IPS-18a (cell line): ENCODE measurements around the gene SPATC1L.
"Not testable (repeated sequence)": the region's sequence is repeated elsewhere in the genome, so short reads cannot be mapped to it uniquely, and the experiment has no call there.

Experiments used
- H3K27ac ChIP-seq: one replicate; pipeline ENCODE4 v1.5.1; 2013; ENCODE audit warnings: low read length
- H3K27me3 ChIP-seq: one replicate; pipeline ENCODE4 v1.6.1; 2013; ENCODE audit warnings: mild to moderate bottlenecking, low read length; ENCODE audit not compliant: control insufficient read depth, insufficient read depth
- H3K36me3 ChIP-seq: one replicate; pipeline ENCODE4 v1.6.1; 2013; ENCODE audit warnings: low read depth, low read length; ENCODE audit not compliant: control insufficient read depth
- H3K4me1 ChIP-seq: one replicate; pipeline ENCODE4 v1.6.1; 2013; ENCODE audit warnings: low read depth, low read length; ENCODE audit not compliant: control insufficient read depth
- H3K4me3 ChIP-seq: one replicate; pipeline ENCODE4 v1.5.1; 2013; ENCODE audit warnings: low read length
- H3K9ac ChIP-seq: one replicate; pipeline ENCODE4 v1.6.1; 2013; ENCODE audit warnings: mild to moderate bottlenecking, low read length, moderate library complexity
- H3K9me3 ChIP-seq: one replicate; pipeline ENCODE4 v1.6.1; 2013; ENCODE audit warnings: low read depth, low read length; ENCODE audit not compliant: control insufficient read depth

The SPATC1L gene

GRCh38 chr21:46183910-46184624 is at the start of gene SPATC1L:
Gene SPATC1L (minus strand): TSS chr21:46184459. CDS start chr21:46182816, 1,643 bp downstream.
- Histone ChIP-seq H3K36me3 (no peaks in the 10 kb centered on the region), H3K27ac (peak within 1 kb of the TSS; percentile 65), H3K4me3 (peak within 1 kb of the TSS; percentile 87), H3K9me3 (no peaks in the 10 kb centered on the region), H3K27me3 (no peaks in the 10 kb centered on the region), H3K4me1 (peaks cover 20% of the 10 kb centered on the region), H3K9ac (peak within 1 kb of the TSS; percentile 69)

GRCh38 chr21:46229923-46230260 is 45.6 kb upstream of the SPATC1L start:
- peaks cover 10% of the 10 kb centered on the region for H3K9me3 ChIP-seq
- peaks cover 7% of the 10 kb centered on the region for H3K4me1 ChIP-seq
- H3K4me3 ChIP-seq: peak overlapping the region; percentile 61
- peaks cover 5% of the 10 kb centered on the region for H3K27me3 ChIP-seq
- H3K36me3 ChIP-seq: peaks cover 31% of the 10 kb centered on the region
- no peak overlapping the region for H3K27ac ChIP-seq
- peak overlapping the region; percentile 65 for H3K9ac ChIP-seq

- Histone ChIP-seq H3K9me3 (peaks cover 10% of the 10 kb centered on the region), H3K36me3 (peaks cover 25% of the 10 kb centered on the region), H3K9ac (peak overlapping the region; percentile 65), H3K4me3 (peak overlapping the region; percentile 61), H3K4me1 (peaks cover 7% of the 10 kb centered on the region), H3K27me3 (peaks cover 5% of the 10 kb centered on the region), H3K27ac (peak overlapping the region; percentile 29)
Observed at GRCh38 chr21:46229133-46229922, 45.1 kb upstream of the SPATC1L start.

GRCh38 chr21:46228345-46229051 is 44.2 kb upstream of the SPATC1L start, which contains the start of gene LSS:
Gene LSS (minus strand): TSS chr21:46228774. CDS start chr21:46228745, 29 bp downstream.
- Histone ChIP-seq H3K9me3 (peaks cover 10% of the 10 kb centered on the region), H3K9ac (peak within 1 kb of the TSS; percentile 65), H3K4me1 (peaks cover 7% of the 10 kb centered on the region), H3K4me3 (peak within 1 kb of the TSS; percentile 68), H3K36me3 (peaks cover 17% of the 10 kb centered on the region), H3K27me3 (peaks cover 5% of the 10 kb centered on the region), H3K27ac (peak within 1 kb of the TSS; percentile 29)

- H3K9me3 ChIP-seq: peaks cover 10% of the 10 kb centered on the region
- peaks cover 7% of the 10 kb centered on the region for H3K4me1 ChIP-seq
- H3K27ac ChIP-seq: no peak overlapping the region
- peaks cover 16% of the 10 kb centered on the region for H3K36me3 ChIP-seq
- peaks cover 5% of the 10 kb centered on the region for H3K27me3 ChIP-seq
- H3K4me3 ChIP-seq: peak overlapping the region; percentile 68
- peak overlapping the region; percentile 50 for H3K9ac ChIP-seq
Observed at GRCh38 chr21:46227811-46228344, 43.6 kb upstream of the SPATC1L start.

GRCh38 chr21:46226920-46227599 is 42.8 kb upstream of the SPATC1L start:
- Histone ChIP-seq H3K36me3 (peaks cover 24% of the 10 kb centered on the region), H3K27me3 (peaks cover 5% of the 10 kb centered on the region), H3K4me3 (peak overlapping the region; percentile 68), H3K9me3 (peaks cover 10% of the 10 kb centered on the region), H3K9ac (no peak overlapping the region), H3K4me1 (peaks cover 7% of the 10 kb centered on the region), H3K27ac (no peak overlapping the region)

- H3K27ac ChIP-seq: no peak overlapping the region
- peaks cover 7% of the 10 kb centered on the region for H3K4me1 ChIP-seq
- no peak overlapping the region for H3K9ac ChIP-seq
- H3K9me3 ChIP-seq: peaks cover 6% of the 10 kb centered on the region
- peaks cover 5% of the 10 kb centered on the region for H3K27me3 ChIP-seq
- H3K36me3 ChIP-seq: peaks cover 27% of the 10 kb centered on the region
- H3K4me3 ChIP-seq: peak overlapping the region; percentile 68
Observed at GRCh38 chr21:46226146-46226545, 41.9 kb upstream of the SPATC1L start.

- H3K9me3 ChIP-seq, H3K27ac ChIP-seq: not testable (repeated sequence)
Observed at GRCh38 chr21:46223661-46224060, 39.4 kb upstream of the SPATC1L start.

GRCh38 chr21:46223217-46223616 is 39.0 kb upstream of the SPATC1L start:
- peaks cover 7% of the 10 kb centered on the region for H3K4me1 ChIP-seq

More at GRCh38 chr21:46223661-46224060, 39.4 kb upstream of the SPATC1L start:
- H3K27me3 ChIP-seq, H3K4me1 ChIP-seq, H3K4me3 ChIP-seq, H3K9ac ChIP-seq: not testable (repeated sequence)
- peaks cover 34% of the 10 kb centered on the region for H3K36me3 ChIP-seq

GRCh38 chr21:46222436-46223116 is 38.3 kb upstream of the SPATC1L start:
- H3K4me3 ChIP-seq: no peak overlapping the region
- H3K27me3 ChIP-seq: no peaks in the 10 kb centered on the region
- H3K36me3 ChIP-seq: peaks cover 34% of the 10 kb centered on the region
- H3K9me3 ChIP-seq: no peaks in the 10 kb centered on the region
- no peak overlapping the region for H3K9ac ChIP-seq
- H3K27ac ChIP-seq: no peak overlapping the region
- H3K4me1 ChIP-seq: peaks cover 7% of the 10 kb centered on the region

More at GRCh38 chr21:46223217-46223616, 39.0 kb upstream of the SPATC1L start:
- no peak overlapping the region for H3K4me3 ChIP-seq
- H3K36me3 ChIP-seq: peaks cover 34% of the 10 kb centered on the region
- no peak overlapping the region for H3K27ac ChIP-seq
- H3K27me3 ChIP-seq: no peaks in the 10 kb centered on the region
- H3K9me3 ChIP-seq: no peaks in the 10 kb centered on the region
- H3K9ac ChIP-seq: no peak overlapping the region
